ENCODE measurements around the gene BLACAT1.
"Not testable (repeated sequence)": the region's sequence is repeated elsewhere in the genome, so short reads cannot be mapped to it uniquely, and the experiment has no call there.

The BLACAT1 gene

GRCh38 chr1:205438213-205439158, 17.4 kb downstream of the BLACAT1 start:
- no peak for DNase-seq

- DNase-seq = no peak
These were observed 18.3 kb downstream of the BLACAT1 start for GRCh38 chr1:205437570-205437969.

- DNase-seq = no peak
These were observed 19.0 kb downstream of the BLACAT1 start for GRCh38 chr1:205436776-205437410.

- DNase-seq = no peak
These were observed 20.0 kb downstream of the BLACAT1 start for GRCh38 chr1:205435578-205436573.

- DNase-seq = no peak
These were observed 21.1 kb downstream of the BLACAT1 start for GRCh38 chr1:205434738-205435137.

GRCh38 chr1:205432692-205433091, 23.2 kb downstream of the BLACAT1 start:
- not testable (repeated sequence) for DNase-seq

GRCh38 chr1:205432116-205432515, 23.7 kb downstream of the BLACAT1 start:
- DNase-seq = no peak

- DNase-seq = peak; percentile 49
These were observed 25.0 kb downstream of the BLACAT1 start for GRCh38 chr1:205430696-205431305.

GRCh38 chr1:205429762-205430695, 25.8 kb downstream of the BLACAT1 start:
- DNase-seq = no peak

GRCh38 chr1:205424901-205425600, 30.8 kb downstream of the BLACAT1 start:
- DNase-seq = no peak

GRCh38 chr1:205423814-205424399, 31.9 kb downstream of the BLACAT1 start:
- no peak for DNase-seq

GRCh38 chr1:205422993-205423642, 32.7 kb downstream of the BLACAT1 start:
- DNase-seq = no peak

GRCh38 chr1:205421798-205422197, 34.0 kb downstream of the BLACAT1 start, which contains the start of gene LEMD1:
Gene LEMD1, minus strand, starts transcription at chr1:205422056. Its CDS starts 1,520 bp downstream, at chr1:205420536.
- no peak for DNase-seq

GRCh38 chr1:205420938-205421337, 34.9 kb downstream of the BLACAT1 start:
- no peak for DNase-seq

- no peak for DNase-seq
These were observed 37.8 kb downstream of the BLACAT1 start for GRCh38 chr1:205417870-205418635.

GRCh38 chr1:205416322-205416721, 39.5 kb downstream of the BLACAT1 start:
- DNase-seq = no peak

- no peak for DNase-seq
These were observed 45.1 kb downstream of the BLACAT1 start for GRCh38 chr1:205410581-205411298.

- no peak for DNase-seq
These were observed 47.9 kb downstream of the BLACAT1 start for GRCh38 chr1:205407970-205408369.
